Kidney (tissue), 14 donors: ENCODE measurements around the gene MED20. TPM values are rescaled to one million over a fixed set of nuclear protein-coding genes. Genes with fewer than 3 reads are reported as not detected.

Experiments
- DNase-seq, 5 donors: peaks; one replicate each; pipeline ENCODE4 v3.0.0-alpha.2; 2013 to 2020
- FAIRE-seq: peaks from 2 replicates; lab custom pipeline; 2012; peaks lifted over from hg19 to GRCh38; lab: Jason Lieb, UNC
- H3K27ac ChIP-seq, 2 donors: one replicate each; pipeline ENCODE4 v1.7.0; 2013; ENCODE audit warnings: low read depth in 2 of 2, low read length in 2 of 2, inconsistent platforms in 1 of 2
- H3K27me3 ChIP-seq: one replicate; pipeline ENCODE4 v1.7.1; 2013; ENCODE audit warnings: low read length, inconsistent platforms; ENCODE audit not compliant: control insufficient read depth, insufficient read depth
- H3K36me3 ChIP-seq, 3 donors: one replicate each; pipeline versions ENCODE4 v1.7.0 to v1.7.1; 2013; ENCODE audit warnings: low read length in 3 of 3, control low read depth in 1 of 3, inconsistent platforms in 1 of 3; ENCODE audit not compliant: insufficient read depth in 3 of 3, control insufficient read depth in 2 of 3
- H3K4me1 ChIP-seq, 3 donors: one replicate each; pipeline versions ENCODE4 v1.7.0 to v1.7.1; 2013; ENCODE audit warnings: low read length in 3 of 3, inconsistent platforms in 1 of 3, low read depth in 1 of 3; ENCODE audit not compliant: control insufficient read depth in 2 of 3, insufficient read depth in 2 of 3
- H3K4me3 ChIP-seq, 3 donors: one replicate each; pipeline versions ENCODE4 v1.7.0 to v1.8.1; 2013; ENCODE audit warnings: low read length in 3 of 3, control low read depth in 1 of 3, inconsistent platforms in 1 of 3
- H3K9ac ChIP-seq, 3 donors: one replicate each; pipeline versions ENCODE4 v1.7.0 to v1.7.1; 2013; ENCODE audit warnings: low read length in 3 of 3, control low read depth in 1 of 3, inconsistent platforms in 1 of 3
- H3K9me3 ChIP-seq, 3 donors: one replicate each; pipeline versions ENCODE4 v1.7.0 to v1.7.1; 2013; ENCODE audit warnings: low read length in 3 of 3, control low read depth in 1 of 3, inconsistent platforms in 1 of 3; ENCODE audit not compliant: control insufficient read depth in 2 of 3, insufficient read depth in 1 of 3
- intact Hi-C: fragments of 100-400 bp; cut with DNase I; formaldehyde crosslinking; loops from one replicate; pipeline ENCODE4 v1.11.1; 2022
- polyA plus RNA-seq: library from polyadenylated mRNA; stranded (reverse); fragments of 350-450 nt; fragmentation: Illumina TruSeq; extraction: RNeasy Lipid Tissue Mini Kit (QIAGEN cat#74804); gene quantifications from one replicate; pipeline ENCODE4 v1.2.3, GENCODE V29; 2014; ENCODE audit warnings: low read depth, low replicate concordance; ENCODE audit not compliant: insufficient read depth
- total RNA-seq: library from RNA; stranded (reverse); fragmentation: NEBNext Ultra II Directional; extraction: Animal tissue kit (Norgen Biotek cat#: 25700); gene quantifications from one replicate; pipeline ENCODE4 v1.2.1, GENCODE V29; 2021
- TF ChIP-seq, protein P1 (sequence below): IDR thresholded peaks from 3 replicates; pipeline ENCODE4 v1.5.1; 2012; ENCODE audit warnings: mild to moderate bottlenecking, moderate library complexity, borderline replicate concordance; ENCODE audit not compliant: insufficient read depth; ENCODE audit errors: extremely low read depth
- donor health status: control.
- donor health status: control.
- donor health status: control.
- donor health status: control.
- donor health status: control.
- donor health status: DM: yes; HTN: yes; CAD: no.
- donor health status: Normal renal cell carcinoma (clear cell type).

The MED20 gene
- total and polyA plus RNA-seq, 2 donors from 2014 or later = 15.1 to 22.0 TPM

- Histone ChIP-seq H3K9ac (peak within 1 kb of the TSS; percentile 65 to 80 (median 71)), H3K9me3 (no peaks in the 10 kb centered on the region), H3K27ac (peak within 1 kb of the TSS; percentile 45 to 77), H3K4me1 (peaks cover 3 to 13% (median 4%) of the 10 kb centered on the region in 3 donors), H3K4me3 (peak within 1 kb of the TSS; percentile 79 to 85 (median 82)), H3K27me3 (no peaks in the 10 kb centered on the region), H3K36me3 (peaks cover 0 to 3% (median 0%) of the 10 kb centered on the region in 3 donors)
- FAIRE-seq (no peak), DNase-seq (peak; percentile 96 to 97 (median 96))
- intact Hi-C loops = no loop called here
- TF ChIP-seq, protein P1, sequence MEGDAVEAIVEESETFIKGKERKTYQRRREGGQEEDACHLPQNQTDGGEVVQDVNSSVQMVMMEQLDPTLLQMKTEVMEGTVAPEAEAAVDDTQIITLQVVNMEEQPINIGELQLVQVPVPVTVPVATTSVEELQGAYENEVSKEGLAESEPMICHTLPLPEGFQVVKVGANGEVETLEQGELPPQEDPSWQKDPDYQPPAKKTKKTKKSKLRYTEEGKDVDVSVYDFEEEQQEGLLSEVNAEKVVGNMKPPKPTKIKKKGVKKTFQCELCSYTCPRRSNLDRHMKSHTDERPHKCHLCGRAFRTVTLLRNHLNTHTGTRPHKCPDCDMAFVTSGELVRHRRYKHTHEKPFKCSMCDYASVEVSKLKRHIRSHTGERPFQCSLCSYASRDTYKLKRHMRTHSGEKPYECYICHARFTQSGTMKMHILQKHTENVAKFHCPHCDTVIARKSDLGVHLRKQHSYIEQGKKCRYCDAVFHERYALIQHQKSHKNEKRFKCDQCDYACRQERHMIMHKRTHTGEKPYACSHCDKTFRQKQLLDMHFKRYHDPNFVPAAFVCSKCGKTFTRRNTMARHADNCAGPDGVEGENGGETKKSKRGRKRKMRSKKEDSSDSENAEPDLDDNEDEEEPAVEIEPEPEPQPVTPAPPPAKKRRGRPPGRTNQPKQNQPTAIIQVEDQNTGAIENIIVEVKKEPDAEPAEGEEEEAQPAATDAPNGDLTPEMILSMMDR = no peak
Observed at GRCh38 chr6:41895300-41896233, 25.4 kb downstream of the MED20 start, which contains the start of gene USP49. TSS of gene USP49 (minus strand) at chr6:41895375. CDS start at chr6:41806983, 88,392 bp downstream.

DNA sequence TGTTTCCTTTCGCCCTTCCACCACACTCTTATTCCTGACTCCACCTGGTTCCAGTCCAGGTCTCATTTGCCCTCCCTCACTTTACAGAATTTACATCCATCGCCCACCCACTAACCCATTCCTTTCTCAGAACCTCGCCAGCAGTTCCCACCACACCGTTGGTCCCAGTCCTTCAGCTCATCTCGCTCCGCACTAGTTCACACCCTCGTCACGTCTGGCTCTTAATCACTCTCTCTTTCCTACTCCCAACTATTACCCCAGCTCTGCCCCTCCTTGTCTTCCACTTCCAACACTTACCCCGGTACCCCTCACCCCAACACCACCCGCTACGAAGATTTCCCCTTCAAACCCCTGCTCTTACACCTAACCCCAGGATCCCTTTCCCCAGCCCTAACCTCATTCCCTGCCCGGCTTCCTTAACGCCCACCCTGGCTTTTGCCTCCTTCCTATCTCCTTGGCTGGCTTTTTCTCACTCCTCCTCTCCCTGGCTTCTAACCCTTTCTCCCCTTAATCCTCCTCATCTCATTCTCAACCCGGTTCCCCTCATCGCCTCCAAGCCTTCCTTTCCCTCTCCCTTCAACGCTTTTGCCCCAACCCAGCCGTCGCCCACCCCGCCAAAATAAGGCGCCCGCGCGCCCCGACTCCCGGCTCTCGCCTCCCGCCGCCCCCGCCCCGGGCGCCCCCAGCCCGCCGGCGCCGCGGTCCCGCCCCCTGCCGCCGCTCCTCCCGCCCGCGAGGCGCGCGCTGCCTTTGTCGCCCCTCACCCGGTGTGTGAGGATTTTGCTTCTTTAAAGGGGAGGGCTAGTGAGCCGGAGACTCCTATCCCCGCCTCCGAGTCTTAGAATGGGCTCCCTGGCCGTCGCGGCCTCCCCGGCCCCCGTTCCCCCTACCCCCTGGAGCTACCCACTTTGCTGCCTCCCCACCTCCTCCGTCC is 26.3 kb downstream of the MED20 start:
- Histone ChIP-seq H3K9me3 (no peaks in the 10 kb centered on the region), H3K27me3 (no peaks in the 10 kb centered on the region), H3K9ac (peak overlapping the region; percentile 56 to 80 (median 65)), H3K36me3 (no peaks in the 10 kb centered on the region), H3K4me1 (peaks cover 3 to 13% (median 4%) of the 10 kb centered on the region in 3 donors), H3K27ac (peak overlapping the region in 1 of 2 donors; percentile 45), H3K4me3 (peak overlapping the region; percentile 79 to 85 (median 82))
- intact Hi-C loops = no loop called here
- no peak for FAIRE-seq
- DNase-seq = peak in 4 of 5 donors; percentile 23 to 59 (median 48)
- TF ChIP-seq, protein P1 = no peak

- Histone ChIP-seq H3K4me1 (peaks cover 3 to 13% (median 4%) of the 10 kb centered on the region in 3 donors), H3K27me3 (no peaks in the 10 kb centered on the region), H3K36me3 (no peaks in the 10 kb centered on the region), H3K9me3 (no peaks in the 10 kb centered on the region), H3K27ac (no peak overlapping the region), H3K4me3 (no peak overlapping the region), H3K9ac (no peak overlapping the region)
- TF ChIP-seq, protein P1 = no peak
- FAIRE-seq = no peak
- DNase-seq = peak in 2 of 5 donors; percentile 2 to 16
- intact Hi-C loops = no loop called here
Observed at GRCh38 chr6:41892921-41893564, 27.9 kb downstream of the MED20 start.
